Hematopoietic multipotent progenitor cell (in vitro differentiated cells): ENCODE results near the gene TMEM108. TPM values are rescaled to one million over a fixed set of nuclear protein-coding genes. Genes with fewer than 3 reads are reported as not detected.

Experiments
- DNase-seq, 3 donors: peaks; one replicate each; pipeline ENCODE4 v3.0.0-alpha.2; 2011 to 2015; ENCODE audit warnings: low read depth in 2 of 3, low spot score in 2 of 3
- total RNA-seq: library from RNA; depleted of rRNA; stranded (reverse); fragments of >200 nt; gene quantifications from one replicate; pipeline ENCODE4 v1.2.3, GENCODE V29; 2012

TMEM108 gene
- total RNA-seq, 1 donor, result under 0.01 TPM

DNA sequence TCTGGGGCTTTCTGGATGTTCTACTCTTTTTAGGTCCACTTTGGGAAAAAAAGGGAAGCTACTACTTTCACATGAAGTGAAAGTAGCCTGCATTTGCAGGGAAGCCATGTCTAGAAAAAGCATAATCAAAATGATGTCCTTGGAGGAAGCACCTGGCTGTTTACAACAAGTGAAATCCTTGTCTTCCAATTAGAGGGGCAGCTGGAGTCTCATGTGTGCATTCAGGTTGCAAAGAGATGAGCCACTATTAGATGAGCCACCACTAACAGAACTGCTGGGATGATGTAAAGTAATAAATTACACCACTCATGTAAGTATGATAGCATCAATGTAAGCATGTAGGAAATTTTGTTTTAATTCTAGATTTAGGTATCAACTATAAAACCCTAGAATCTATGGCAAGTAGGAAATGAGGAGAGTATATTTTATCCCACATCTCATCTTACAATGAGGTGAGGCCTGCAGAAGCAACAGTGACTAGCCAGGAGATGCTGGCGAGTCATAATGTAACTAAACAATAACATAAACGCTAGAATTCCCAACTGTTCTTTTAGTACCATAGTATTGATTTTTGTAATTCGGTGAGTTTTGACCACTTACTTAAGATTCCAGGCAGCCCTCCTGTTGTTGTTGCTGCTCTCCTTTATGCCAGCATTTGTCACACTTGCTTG, 75.9 kb downstream of the TMEM108 start:
- peak in 1 of 3 donors; percentile 22 for DNase-seq

GRCh38 chr3:133115176-133115575, 77.0 kb downstream of the TMEM108 start:
- DNase-seq, result no peak

- no peak for DNase-seq
These were observed 79.2 kb downstream of the TMEM108 start for GRCh38 chr3:133117342-133117741.

DNA sequence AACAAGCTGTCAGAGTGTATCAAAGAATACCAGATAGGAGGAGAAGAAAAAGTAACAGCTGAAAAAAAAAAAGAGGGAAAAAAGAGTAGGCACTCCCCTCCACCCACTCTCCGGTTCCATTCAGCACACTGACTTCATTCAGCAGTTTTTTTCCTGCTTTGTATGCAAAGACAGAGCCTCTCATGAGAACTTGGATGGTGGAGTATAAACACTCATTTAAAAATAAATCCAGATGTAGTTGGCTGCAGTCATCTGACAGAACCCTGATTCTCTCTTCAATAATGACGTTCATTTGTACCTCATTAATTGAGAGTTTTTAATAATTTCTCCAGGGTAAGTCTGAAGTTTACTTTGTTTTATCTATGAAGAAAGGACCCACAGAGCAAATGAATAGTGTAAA, 81.0 kb downstream of the TMEM108 start:
- DNase-seq, result no peak

- DNase-seq, result no peak
These were observed 83.3 kb downstream of the TMEM108 start for GRCh38 chr3:133121450-133121849.

GRCh38 chr3:133123636-133124035, 85.4 kb downstream of the TMEM108 start:
- no peak for DNase-seq

DNA sequence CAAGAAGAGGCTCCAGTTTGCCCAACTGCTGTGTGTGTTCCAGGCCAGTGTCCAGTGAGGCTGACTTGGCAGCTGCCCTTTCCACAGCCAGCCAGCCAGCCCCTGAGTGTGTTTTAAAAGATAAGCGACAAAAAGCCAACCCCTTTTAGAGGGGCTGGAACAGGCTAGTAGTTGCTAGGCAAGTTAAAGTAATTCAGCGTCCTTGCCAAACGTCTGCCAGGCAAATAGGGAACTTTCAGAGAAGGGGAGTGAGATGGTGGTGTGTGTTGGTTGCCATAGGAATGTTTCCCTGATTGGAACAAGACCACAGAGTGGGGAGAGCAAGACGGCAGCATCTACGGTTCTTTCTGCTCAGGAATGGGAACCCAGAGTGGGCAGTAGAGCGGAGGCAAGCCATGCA, 86.3 kb downstream of the TMEM108 start:
- peak in 2 of 3 donors; percentile 65 to 84 for DNase-seq

DNA sequence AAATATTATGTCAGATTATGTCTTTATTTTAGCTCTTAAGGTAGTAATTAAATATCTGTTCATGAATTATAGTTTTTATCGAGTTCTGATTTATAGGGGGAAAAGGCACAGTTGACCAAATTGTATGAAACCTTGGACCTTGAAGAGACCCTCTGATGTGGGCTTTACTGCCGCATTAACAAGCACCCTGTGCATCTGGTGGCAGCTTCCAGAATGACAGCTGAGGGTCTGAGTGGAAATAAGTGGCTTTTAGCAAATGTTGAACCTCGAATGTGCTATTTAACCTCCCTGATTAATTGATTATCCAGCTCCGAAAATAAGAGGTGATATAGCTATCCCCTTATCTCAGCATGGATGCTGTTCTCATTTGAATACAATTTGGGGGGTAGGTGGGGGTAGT, 87.0 kb downstream of the TMEM108 start:
- peak in 1 of 3 donors; percentile 6 for DNase-seq

GRCh38 chr3:133125802-133126201, 87.6 kb downstream of the TMEM108 start:
- no peak for DNase-seq

- DNase-seq, result no peak
These were observed 89.2 kb downstream of the TMEM108 start for GRCh38 chr3:133127381-133127780.

GRCh38 chr3:133130168-133130567, 92.0 kb downstream of the TMEM108 start:
- no peak for DNase-seq

- DNase-seq, result no peak
These were observed 97.1 kb downstream of the TMEM108 start for GRCh38 chr3:133135306-133135705.

- no peak for DNase-seq
These were observed 98.2 kb downstream of the TMEM108 start for GRCh38 chr3:133136114-133137041.

GRCh38 chr3:133137042-133137996, 99.1 kb downstream of the TMEM108 start:
- DNase-seq, result no peak

DNA sequence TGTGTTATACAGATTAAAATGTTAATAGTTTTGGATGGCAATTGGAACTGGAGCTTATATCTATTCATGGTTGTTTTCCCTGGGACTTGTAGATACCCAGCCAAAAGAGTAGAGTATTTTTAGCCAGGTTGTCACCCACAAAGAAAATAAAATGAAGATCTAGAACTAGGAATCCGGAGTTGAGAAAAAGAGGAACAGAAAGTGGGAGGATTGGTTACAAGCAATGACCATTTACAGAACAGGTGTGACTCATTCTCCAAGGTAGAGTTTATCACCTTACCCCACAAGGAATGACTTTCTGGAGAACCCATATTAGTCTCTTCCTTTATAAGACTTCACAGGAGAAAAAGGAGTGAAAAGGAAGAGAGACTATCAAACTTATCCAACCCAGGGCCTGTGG, 99.8 kb downstream of the TMEM108 start:
- no peak for DNase-seq

DNA sequence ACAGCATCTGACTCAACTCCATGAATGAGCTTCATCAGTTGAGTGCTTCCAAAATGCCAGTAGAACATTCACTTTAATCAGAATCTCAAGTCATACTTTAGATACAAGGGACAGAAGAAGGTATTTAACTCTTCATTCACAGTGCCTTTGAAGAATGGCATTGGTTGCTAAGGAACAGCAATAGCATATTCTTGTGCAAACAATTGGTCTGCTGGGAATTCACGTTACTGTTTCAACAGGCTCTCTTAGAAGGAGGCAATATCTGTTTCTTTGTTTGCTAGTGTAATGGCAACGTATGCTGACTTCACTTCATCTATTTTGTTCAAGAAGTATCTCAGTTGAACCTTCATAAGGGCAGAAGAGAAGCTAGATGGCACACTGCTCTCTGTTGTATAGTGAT, 113.9 kb downstream of the TMEM108 start:
- no peak for DNase-seq

DNA sequence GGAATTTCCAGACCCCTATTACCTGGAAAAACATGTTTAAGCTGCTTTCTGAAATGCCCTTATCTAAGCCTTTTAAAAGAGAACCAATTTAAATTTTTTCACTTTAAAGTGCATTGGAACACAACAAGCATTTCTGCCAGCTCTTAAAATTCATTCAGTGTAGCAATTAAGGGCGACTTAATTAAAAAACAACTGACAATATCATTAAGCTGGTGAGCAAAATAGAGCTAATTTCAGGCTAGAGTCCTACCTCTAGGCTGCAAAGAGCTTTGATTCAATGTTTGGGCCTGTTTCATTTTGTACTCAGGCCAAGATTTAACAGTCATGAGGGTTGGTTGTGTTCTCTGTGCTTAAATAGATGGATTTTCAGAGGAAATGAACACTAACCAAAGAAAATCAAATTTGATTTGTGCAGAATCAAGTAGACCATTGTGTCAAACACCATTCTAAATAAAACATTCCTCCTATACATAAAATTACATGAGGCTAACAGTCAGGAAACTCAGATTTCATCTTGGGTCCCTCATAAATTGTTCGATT, 114.6 kb downstream of the TMEM108 start:
- no peak for DNase-seq

DNA sequence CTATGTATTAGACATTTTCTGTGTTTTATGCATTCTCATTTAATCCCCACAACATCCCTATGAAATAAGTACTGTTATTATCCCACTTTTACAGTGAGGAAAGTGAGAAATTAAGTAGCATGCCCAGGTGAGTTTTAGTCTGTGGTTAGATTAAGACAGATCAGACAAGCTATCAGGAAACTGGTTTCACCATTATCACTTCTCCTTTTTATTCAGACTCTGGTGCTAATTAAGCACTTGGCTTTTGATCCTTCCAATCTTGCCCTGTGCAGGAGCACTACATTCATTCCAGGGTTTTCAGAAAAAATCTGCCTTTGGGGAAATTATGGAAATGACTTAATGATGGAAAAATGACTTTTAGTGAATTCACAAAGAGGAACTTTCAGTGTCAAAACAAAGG, 115.2 kb downstream of the TMEM108 start:
- peak in 1 of 3 donors; percentile 35 for DNase-seq

GRCh38 chr3:133157716-133158115, 119.5 kb downstream of the TMEM108 start:
- DNase-seq, result no peak

DNA sequence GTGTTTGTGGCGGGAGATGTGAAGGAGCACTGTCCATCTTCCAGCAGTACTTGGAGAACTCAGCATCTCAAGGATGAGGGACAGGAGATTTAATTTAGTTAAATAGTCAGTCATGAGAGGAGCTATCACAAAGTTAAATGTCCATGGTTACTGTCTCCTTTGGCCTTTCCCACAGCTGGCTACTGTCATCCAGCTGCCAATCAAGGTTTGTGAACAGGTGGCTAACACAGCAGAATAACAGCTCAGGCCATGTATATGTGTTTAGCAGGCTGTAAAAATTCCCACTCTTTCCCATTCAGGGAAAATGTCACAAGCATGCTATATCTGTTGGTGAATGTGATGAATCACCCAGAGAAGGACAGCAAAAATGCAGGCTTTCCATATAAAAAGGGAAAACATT, 120.5 kb downstream of the TMEM108 start:
- no peak for DNase-seq
